Bone marrow (tissue), 2 donors: ENCODE data around the gene FBXW8.

Experiments used
- DNase-seq, 2 donors: peaks; one replicate each; lab custom pipeline; 2025; lab: John Stamatoyannopoulos, UW

The FBXW8 gene

GRCh38 chr12:117076410-117077372, 165.9 kb downstream of the FBXW8 start:
- DNase-seq, result peak in 1 of 2 donors; percentile 42

GRCh38 chr12:117079487-117079886, 168.7 kb downstream of the FBXW8 start:
- no peak for DNase-seq

- DNase-seq, result no peak
Measured at GRCh38 chr12:117080661-117081144, 170.0 kb downstream of the FBXW8 start.
